Measurements from ENCODE around the gene CD300LB.

- TF ChIP-seq POLR2AphosphoS5 (IDR thresholded peaks at IDR 0.05): no peak
- TF ChIP-seq, protein P1, sequence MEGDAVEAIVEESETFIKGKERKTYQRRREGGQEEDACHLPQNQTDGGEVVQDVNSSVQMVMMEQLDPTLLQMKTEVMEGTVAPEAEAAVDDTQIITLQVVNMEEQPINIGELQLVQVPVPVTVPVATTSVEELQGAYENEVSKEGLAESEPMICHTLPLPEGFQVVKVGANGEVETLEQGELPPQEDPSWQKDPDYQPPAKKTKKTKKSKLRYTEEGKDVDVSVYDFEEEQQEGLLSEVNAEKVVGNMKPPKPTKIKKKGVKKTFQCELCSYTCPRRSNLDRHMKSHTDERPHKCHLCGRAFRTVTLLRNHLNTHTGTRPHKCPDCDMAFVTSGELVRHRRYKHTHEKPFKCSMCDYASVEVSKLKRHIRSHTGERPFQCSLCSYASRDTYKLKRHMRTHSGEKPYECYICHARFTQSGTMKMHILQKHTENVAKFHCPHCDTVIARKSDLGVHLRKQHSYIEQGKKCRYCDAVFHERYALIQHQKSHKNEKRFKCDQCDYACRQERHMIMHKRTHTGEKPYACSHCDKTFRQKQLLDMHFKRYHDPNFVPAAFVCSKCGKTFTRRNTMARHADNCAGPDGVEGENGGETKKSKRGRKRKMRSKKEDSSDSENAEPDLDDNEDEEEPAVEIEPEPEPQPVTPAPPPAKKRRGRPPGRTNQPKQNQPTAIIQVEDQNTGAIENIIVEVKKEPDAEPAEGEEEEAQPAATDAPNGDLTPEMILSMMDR (IDR thresholded peaks at IDR 0.05): no peak
- TF ChIP-seq POLR2A (IDR thresholded peaks at IDR 0.05): no peak
Observed at GRCh38 chr17:74512624-74513091, 18.6 kb downstream of the CD300LB start.
